Measurements from ENCODE around the gene TPST2.
A peak's percentile ranks its signal among the peaks of the same experiment; 100 is the strongest.
"Not testable (repeated sequence)": the region's sequence is repeated elsewhere in the genome, so short reads cannot be mapped to it uniquely, and the experiment has no call there.

TPST2 gene

DNA sequence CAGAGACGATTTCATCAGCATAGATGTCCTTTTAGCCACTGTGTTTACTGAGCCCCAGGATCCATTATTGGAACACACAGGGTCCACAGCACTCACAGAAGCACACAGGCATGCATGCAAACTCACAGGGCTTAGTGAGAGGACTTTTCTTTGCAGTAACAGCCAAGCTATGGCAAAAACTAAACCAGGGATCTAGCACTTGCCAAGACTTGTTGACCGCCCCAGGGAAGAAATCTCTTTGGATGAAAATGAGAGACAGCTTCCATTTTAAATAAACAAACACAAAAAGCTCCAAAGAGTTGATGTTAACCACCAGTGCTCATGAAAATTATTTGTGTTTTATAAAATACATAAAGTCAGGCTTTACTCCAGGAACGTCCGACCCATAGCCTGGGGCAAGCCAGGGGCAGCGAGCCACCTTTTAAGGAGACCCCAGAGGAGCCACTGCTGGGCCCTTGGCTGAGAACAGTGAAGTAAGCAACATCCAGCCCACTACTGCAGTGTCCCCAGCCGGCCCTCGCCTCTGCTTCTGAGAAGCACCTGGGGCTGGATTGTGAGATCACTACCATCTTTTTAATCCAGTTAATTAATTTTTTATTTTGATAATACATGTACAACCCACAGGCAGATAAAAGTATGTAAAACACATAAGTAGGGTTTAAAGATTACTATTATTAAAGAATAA is 55.6 kb downstream of the TPST2 start:
- no peak for DNase-seq (ENCODE audit: low read depth, low spot score)

DNA sequence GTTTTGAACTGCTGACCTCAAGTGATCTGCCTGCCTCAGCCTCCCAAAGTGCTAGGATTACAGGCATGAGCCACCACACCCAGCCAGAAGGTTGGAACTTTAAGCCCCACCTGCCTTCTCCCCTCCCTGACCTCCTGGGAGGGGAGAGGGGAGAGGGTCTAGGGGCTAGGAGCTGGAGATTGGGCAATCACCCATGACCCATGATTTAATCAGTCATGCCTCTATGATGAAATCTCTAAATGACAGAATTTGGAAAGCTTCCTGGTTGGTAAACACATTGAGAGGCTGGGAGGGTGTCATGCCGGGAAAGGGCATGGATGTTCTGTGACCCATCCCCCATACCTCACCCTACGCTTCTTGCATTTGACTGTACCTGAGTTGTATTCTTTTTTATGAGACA is 60.6 kb downstream of the TPST2 start:
- no peak for DNase-seq (ENCODE audit: low read depth, low spot score)

DNA sequence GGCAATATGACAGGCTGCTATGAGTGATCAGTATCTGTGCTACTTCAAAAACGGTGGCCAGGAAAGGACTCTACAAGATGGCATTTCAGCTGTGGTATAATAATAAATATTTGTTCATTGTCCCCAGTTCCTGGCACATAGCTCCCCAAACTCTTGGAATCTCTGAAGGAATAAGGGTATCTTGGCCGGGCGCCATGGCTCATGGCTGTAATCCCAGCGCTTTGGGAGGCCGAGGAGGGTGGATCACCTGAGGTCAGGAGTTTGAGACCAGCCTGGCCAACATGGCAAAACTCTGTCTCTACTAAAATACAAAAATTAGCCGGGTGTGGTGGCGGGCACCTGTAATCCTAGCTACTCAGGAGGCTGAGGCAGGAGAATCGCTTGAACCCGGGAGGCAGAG is 61.4 kb downstream of the TPST2 start:
- DNase-seq (ENCODE audit: low read depth, low spot score): not testable (repeated sequence)

DNA sequence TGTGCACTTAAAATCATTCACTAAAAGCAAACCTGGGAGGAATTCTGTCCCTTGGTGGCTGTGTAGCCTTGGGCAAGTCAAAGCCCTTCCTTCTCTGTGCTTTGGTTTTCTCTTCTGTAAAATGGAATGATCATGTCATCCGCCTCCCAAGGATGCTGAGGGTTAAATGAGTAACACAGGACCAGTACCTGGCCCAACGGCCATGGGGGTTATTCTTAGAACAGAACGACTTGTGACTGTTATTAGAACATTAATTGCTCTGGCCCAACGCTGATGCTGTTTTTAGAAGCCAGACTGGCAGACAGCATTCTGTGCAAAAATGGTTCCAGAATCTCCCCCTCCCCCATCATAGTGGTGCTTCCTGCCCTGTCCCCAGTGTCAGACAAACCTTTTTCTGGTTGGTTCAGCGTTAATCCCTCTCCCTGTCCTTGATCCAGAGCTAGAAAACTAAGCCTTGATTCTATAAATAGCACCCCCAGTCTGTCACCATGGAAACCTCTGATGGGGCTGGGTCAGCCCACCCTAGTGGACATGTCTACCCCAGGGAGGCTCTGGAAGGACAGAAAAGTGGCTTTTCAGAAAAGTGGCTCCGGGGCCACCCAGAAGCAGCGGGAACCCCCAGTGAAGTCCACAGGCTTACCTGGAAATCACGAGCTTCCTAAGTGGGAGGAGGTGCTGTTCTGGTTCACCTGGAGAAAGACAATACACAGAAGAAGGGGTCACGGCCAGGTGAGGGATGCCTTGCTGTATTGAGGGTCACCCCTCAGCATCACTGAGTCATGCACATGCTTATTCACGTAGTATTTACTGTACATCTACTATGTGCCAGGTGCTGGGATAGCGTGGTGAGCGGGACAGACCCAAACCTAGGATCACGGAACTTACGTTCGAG is 62.1 kb downstream of the TPST2 start:
- no peak for DNase-seq (ENCODE audit: low read depth, low spot score)

DNA sequence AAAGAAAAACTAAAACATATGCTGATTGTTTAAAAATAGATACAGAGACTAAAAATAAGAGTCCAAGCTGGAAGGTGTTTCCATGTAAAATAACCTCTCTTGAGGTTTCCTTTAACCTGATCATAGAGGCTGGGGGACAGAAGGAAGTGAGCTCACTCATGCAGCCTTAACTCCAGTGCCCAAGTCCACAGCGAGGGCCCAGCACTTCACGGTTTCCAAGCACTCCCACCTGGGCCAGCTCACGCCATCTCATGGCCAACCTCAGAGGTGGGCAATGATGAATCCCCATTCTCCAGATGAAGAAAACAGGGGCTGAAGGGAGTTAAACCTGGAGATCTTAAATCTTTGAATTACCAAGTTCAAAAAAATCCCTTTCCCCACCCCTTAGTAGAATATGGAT is 62.8 kb downstream of the TPST2 start:
- no peak for DNase-seq (ENCODE audit: low read depth, low spot score)

DNA sequence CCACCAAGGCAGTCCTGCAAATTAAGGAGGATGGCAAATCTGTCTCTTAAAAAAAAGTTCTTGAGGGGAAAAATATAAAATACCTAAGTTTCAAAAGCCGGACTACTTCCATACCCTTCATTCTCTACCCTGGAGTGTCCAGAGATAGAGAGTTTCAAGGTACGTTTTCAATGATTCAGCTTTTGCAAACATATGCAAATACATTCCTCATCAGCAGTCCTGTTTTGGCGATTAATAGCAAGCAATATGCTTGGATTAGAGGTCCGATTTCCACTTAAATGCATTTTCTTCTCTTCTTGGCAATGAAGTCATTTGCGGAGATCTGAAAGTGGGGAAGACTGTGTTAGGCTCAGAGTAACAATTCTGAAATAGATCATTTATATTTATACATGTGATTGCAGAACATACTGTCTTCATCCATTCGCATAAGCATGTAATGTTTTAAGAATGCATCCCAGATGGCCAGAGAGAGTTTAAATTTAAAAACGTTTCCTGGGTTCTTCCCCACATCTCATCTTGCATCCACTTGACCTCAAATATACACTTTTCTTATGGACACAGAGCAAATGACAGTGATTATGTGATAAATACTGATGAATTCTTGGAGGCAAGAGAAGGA is 63.9 kb downstream of the TPST2 start:
- no peak for DNase-seq (ENCODE audit: low read depth, low spot score)

DNA sequence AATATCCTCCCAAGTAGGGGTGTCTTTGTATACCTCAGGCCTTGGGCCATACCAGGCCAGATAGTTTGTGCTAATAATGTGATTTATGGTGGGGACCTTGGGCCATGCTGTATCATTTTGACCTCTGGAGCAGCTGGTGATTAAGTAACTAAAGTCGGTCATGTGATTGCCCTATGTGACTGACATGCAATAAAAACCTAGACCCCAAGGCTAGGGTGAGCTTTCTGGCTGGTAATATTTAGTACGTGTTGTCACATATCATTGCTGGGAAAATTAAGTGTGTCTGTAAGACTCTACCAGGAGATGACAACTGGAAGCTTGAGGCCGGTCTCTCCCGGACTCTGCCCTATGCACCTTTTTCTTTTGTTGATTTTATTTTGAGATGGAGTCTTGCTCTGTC is 65.1 kb downstream of the TPST2 start:
- no peak for DNase-seq (ENCODE audit: low read depth, low spot score)

DNA sequence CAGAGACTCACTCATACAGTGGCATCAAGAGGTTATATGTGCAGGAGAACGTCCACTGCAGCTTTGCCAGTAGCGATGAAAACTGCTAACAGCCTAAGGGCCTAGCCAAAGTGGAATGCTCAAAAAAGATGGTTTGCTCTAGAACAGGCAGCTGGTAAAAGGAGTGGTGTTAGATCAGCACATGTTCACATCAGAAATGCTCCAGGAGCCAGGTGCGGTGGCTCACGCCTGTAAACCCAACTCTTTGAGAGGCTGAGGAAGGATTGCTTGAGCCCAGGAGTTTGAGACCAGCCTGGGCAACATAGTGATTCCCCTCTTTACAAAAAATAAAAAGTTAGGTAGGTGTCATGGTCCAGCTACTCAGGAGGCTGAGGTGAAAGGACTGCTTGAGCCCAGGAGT is 67.3 kb downstream of the TPST2 start:
- no peak for DNase-seq (ENCODE audit: low read depth, low spot score)

DNA sequence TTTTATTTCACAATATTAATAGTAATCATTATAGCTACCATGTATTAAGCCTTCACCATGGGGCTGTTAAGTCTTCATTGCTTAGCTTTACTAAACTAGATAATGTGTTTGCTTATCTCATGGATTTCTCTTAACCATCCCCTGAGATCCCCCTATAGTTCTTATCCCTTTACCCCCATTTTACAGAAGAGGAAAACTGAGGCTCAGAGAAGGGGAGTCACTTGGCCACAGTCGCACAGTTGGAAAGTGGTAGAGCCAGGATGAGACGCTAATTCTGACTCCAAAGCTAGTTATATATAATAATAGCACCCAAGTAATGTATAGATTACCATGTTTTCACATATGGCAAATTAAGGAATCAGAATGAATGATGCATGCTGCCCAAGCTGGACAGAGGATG is 67.9 kb downstream of the TPST2 start:
- DNase-seq (ENCODE audit: low read depth, low spot score): no peak

DNA sequence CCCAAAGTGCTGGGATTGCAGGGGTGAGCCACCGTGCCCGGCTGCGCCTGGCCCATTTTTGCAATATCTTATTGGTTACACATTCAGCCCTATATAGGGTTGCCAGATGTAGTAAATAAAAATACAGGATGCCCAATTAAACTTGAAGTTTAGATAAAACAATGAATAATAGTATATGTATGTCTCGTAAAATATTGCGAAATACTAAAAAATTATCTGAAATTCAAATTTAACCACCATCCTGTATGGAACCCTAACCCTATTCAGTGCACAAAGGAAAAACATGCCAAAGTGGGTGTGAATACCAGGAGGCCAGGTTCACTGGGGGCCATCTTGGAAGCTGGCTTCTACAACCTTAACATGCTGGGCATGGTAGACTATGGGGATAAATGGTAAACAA is 72.5 kb downstream of the TPST2 start:
- no peak for DNase-seq (ENCODE audit: low read depth, low spot score)

DNA sequence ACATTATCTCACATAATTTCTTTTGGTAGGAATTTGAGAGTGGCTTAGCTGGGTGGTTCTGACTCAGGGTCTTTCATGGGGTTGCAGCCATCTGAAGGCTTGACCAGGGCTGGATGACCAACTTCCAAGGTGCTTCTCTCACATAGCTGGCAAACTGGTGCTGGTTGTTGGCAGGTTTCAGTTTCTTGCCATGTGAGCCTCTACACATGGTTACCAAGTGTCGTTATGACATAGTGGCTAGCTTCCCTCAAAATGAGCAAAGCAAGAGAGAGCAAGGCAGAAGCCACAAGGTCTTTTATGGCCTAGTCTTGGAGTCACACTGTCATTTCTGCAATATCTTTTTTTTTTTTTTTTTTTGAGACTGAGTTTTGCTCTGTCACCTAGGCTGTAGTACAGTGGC is 73.4 kb downstream of the TPST2 start:
- no peak for DNase-seq (ENCODE audit: low read depth, low spot score)

DNA sequence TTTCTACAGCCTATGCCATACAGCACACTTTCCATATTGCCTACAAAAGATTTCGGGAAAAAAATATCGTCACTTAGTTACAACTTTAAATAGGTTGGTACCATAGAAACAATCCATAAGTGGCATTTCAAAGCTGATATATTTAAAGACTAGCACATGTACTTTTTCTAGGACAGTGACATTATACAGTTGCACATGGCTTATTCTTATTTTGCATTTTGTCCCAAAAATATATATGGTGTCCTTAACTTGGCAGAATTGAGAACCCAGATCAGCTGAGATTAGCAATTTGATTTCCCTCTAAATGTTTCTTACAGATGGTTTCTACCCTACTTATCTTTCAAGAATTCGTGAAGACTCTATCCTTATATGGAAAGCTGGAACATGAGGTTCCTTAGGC is 74.0 kb downstream of the TPST2 start:
- DNase-seq (ENCODE audit: low read depth, low spot score): no peak

DNA sequence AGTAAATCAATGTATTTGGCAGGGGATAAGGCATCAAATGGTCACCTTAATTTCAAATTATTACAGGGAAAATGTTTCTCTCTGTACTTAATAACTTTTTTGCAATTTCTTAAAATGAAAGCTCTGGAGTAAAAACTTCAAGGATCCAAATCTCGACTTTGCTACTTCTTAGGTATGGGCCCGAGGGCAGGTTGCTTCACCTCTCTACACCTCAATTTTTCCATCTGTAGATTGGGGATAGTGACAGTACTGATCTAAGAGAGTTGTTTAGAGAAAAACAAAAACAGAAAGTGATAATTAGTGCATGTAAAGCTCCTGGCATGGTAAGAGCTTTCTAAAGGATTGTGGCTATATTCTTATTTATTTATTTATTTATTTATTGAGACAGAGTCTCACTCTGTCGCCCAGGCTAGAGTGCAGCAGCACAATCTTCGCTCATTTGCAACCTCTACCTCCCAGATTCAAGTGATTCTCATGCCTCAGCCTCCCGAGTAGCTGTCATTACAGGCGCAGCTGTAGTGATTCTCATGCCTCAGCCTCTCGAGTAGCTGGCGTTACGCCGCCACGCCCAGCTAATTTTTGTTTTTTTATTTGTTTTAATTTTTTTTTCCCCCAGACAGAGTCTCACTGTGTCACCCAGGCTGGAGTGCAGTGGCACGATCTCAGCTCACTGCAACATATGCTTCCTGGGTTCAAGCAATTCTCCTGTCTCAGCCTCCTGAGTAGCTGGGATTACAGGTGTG is 75.3 kb downstream of the TPST2 start:
- DNase-seq (ENCODE audit: low read depth, low spot score): no peak

DNA sequence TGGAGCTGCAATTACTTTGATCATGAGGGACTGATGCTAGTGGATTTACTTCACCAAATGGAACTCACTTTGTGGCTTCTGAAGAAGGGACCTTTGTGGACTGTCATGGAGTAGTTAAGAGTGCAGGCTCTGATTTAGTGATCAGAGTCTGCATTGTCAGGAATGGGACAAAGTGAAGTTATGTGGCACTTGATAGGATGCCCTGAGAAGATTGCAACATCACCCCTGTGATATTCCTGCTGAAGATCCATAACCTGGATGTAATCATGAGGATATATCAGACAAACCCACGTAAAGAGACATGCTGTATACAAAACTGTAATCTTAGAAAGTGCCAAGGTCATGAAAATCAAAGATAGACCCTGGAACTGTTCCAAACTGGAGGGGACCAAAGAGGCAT is 76.1 kb downstream of the TPST2 start:
- no peak for DNase-seq (ENCODE audit: low read depth, low spot score)

DNA sequence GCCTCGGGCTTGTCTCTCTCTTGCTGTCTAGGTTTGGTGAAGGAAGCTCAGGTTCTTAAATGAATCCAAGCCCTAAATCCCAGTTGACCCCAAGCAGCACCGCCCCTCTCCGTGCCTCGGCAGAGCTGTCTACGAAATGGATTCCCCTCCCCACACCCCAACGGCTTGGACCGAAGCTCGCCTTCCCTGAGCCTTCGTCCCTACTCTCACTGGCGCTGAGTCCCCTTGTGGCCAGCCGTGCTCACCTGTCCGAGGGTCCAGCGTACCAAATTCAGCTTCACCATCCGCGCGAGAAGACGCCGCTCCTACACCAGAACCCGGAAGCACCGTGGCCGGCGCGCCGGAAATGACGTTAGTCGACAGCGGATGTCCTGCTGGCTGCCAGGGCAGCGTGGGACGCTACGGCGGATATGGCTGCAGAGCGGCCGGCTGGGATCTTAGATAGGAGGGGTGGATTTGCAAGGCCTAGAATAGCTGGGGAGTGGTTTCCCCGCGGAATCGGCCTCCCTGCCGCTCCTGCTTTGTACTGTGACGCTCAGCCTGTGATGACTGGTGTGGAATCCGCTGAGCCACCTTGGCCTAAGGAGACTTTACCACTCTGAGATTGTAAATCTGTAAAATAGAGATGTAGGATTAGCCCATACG is 77.7 kb downstream of the TPST2 start, which contains the start of gene TFIP11:
Gene TFIP11, minus strand, starts transcription at position 325 of the 645 bp plus-strand sequence. CDS start 2,201 bp downstream, outside the sequence.
- peak; percentile 78 for DNase-seq (ENCODE audit: low read depth, low spot score)

DNA sequence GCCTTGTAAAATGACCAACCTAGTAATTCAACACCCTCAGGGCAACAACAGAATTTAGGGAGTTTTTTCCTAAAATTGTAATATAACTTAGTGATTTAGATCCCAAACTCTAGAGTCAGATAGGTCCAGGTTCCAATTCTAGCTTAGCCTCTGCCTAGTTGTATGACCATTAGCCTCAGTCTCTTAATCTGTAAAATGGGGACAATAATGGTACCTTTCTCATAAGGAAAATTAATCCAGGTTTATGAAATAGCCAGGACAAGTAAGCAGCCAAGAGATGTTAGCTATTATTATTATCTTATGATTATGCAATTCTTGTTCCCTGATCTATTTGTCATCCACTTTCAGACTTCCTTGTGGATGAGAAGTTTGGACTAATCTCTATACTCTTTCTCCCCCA is 81.8 kb downstream of the TPST2 start:
- no peak for DNase-seq (ENCODE audit: low read depth, low spot score)

DNA sequence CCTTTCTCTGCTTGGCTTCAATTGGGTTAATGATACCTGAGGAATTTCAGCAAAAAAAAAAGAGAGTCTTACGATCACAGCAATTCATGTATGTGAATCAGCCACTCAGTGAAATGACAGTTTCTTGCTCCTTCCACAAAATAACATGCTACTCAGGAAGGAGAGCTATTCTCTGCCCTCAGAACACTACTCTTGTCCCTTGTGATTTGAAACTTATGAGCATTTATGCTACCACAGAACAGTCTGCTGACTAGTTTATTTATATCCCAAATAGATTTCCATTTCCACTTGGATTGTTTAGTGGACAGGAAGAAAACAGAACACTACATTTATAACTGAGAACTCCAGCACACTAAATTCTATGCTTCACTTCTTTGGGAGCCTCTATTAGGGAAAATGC is 86.2 kb downstream of the TPST2 start:
- DNase-seq (ENCODE audit: low read depth, low spot score): no peak

DNA sequence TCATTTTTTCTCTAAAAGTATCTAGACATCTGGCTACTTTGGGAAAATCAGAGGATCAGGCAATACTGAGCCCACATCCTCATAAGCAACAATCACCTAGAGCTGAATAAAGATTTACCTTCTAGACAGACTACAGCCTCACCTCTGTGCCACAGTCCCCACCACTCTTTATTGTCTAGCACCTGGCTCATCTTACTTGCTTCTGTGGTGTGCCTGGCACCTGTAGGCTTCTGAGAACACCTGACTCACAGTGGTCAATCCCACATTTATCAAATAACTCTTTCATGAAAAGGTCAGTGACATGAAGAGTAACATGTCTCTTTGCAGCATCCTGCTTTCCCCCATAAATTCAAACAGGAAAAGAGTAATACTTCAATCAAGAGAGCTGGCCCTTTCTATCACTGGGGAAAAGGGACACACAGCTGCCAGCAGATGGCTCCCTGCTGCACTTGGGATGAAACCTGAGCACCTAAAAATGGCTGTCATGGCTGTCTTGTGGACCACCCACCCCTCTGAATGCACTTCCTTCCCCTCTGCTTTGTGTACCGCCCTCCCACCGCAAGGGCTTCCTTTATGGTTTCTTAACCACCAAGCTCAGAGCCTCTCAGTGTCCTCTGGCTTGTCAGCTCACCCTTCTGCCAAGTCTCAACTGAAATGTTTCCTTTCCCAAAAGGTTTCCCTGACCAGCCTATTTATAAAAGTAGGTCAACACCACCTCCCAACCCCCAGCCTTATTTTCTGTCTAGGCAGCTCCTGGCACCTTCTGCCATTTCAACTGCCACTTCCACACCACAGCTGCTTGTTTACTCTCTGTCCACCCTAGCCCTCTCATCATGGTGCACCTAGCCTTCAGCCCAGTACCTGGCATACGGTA is 87.0 kb downstream of the TPST2 start:
- DNase-seq (ENCODE audit: low read depth, low spot score): no peak

DNA sequence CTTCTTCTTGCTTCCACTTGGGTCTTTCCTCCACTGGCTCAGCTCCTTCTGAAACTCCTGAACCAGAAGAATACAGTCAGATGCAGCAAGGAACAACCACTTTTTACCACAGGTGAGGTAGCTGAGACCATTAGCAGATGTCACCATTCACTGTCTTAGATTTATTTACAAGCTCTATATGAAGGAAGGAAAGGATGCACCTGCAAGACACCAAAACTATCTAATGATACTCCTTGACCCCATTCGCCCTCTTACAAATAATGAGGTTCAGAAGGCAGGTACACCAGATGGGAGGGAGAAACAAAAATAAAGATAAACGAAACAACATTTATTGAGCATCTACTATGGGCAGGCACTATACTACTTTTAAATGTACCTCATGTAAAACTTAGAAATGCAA is 87.9 kb downstream of the TPST2 start:
- no peak for DNase-seq (ENCODE audit: low read depth, low spot score)

DNA sequence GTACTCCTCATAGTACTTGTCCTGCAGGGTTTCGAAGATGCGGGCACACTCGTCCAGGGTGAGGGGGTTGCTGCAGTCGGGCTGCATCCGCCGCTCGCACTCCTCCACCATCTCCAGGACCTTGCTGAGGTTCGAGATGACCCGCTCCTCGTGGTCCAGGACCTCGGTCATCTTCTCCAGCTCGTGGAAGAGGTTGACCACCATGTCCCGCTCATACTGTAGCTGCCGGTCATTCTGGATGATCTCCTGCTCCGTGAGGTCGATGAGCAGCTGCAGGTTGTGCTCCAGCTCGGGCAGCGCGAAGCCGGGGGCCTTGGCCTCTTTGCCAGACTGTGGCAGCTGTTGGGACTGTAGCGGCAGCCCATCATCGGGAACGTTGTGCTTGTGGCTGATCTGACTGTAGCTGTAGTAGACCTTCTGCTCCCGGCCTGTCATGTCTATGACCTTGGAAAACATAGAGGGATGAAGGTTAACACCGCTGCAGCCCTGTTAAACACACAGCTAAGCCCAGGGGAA is 90.7 kb downstream of the TPST2 start:
- DNase-seq (ENCODE audit: low read depth, low spot score): no peak

All from brain pericyte (primary cell).